ENCODE results near the gene HOXC10.

The HOXC10 gene

DNA sequence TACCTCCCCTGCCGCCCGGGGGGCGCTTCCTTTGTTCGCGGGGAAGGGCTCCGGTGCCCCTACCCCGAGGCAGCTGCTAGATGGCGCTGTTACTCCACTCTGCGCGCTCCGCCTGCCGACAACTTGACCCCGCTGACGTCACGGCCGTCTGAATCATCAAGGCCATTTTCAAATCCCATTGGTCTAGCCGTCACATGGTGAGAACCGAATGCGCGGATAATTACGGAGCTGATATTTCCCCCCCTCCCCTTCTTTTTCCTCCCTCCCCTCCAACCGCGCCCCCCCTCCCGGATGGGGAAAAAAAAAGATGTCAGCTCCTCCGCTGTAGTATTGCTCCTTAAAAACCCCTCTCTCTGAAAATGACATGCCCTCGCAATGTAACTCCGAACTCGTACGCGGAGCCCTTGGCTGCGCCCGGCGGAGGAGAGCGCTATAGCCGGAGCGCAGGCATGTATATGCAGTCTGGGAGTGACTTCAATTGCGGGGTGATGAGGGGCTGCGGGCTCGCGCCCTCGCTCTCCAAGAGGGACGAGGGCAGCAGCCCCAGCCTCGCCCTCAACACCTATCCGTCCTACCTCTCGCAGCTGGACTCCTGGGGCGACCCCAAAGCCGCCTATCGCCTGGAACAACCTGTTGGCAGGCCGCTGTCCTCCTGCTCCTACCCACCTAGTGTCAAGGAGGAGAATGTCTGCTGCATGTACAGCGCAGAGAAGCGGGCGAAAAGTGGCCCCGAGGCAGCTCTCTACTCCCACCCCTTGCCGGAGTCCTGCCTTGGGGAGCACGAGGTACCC is at the start of gene HOXC10:
Gene HOXC10 (plus strand): TSS at position 246 of the 791 bp plus-strand sequence. CDS start 114 bp downstream, at position 360.
- TF ChIP-seq, protein P1, sequence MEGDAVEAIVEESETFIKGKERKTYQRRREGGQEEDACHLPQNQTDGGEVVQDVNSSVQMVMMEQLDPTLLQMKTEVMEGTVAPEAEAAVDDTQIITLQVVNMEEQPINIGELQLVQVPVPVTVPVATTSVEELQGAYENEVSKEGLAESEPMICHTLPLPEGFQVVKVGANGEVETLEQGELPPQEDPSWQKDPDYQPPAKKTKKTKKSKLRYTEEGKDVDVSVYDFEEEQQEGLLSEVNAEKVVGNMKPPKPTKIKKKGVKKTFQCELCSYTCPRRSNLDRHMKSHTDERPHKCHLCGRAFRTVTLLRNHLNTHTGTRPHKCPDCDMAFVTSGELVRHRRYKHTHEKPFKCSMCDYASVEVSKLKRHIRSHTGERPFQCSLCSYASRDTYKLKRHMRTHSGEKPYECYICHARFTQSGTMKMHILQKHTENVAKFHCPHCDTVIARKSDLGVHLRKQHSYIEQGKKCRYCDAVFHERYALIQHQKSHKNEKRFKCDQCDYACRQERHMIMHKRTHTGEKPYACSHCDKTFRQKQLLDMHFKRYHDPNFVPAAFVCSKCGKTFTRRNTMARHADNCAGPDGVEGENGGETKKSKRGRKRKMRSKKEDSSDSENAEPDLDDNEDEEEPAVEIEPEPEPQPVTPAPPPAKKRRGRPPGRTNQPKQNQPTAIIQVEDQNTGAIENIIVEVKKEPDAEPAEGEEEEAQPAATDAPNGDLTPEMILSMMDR (IDR thresholded peaks at IDR 0.05), result peak; percentile 50; the same call in 1 of the 2 replicates

DNA sequence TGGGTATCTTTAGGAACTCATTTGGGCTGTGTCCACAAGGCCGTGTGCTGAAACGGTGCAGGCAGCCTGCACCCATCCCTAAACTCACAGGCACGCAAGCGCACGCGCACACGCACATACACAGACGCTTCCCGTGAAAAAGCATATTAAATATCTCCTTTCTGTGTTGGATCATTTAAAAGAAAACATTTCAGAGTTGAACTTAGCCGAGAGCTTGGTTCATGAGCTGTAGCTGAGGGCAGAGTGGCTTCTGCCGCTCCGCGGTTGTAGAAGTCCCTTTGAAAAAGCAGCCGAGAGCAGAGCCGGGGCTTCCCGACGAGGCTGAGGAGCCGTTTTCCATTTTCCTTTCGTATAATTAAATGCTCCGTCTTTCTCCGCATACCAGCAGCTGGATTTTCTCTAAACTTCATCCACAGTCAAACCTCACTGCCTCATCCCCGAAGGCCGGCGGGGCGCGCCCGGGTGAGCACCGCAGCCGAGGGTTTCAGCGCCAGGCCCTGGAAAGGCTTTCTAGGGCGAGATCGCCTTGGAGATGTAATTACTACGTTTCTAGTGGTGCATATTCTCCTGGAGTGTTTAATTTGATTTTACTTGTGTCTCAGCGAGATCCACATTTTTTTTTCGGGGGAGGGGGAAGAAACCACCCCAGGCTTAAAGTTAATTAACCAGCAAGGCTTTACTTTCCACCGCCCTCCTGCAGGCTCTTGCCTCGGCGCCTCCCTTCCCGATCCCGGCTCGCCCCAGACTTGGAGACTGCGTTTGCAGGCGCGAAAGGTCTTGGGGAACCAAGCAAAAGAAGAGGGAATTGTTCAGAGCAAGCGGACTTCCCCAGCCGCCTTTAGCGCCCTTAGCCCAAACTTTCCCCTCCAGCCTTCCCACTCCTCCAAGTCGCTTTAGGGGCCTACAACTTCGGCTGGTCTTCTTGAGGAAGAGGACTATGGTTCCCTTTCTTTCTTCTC is 49.3 kb upstream of the HOXC10 start:
- TF ChIP-seq, protein P1 (IDR thresholded peaks at IDR 0.05), result no peak

DNA sequence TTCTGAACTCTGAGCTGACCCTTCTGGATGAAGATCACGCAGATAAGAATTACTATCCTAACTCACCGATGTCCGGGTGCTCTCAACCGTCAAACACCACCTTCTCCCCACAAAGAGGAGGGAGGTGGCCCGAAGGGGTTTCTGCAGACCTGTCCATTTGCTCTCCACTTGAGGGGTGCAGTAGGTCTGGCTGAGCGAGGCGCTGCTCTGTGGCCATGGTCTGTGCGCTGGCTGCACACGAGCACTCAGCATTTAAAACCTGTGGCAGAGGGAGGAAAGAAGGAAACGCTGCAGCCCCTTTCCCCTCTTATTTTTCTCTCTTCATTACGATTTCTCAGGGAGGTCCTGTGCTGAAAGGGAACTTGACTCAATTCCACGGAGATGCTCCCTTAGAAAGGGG is 47.8 kb upstream of the HOXC10 start:
- TF ChIP-seq, protein P1 (IDR thresholded peaks at IDR 0.05), result no peak

DNA sequence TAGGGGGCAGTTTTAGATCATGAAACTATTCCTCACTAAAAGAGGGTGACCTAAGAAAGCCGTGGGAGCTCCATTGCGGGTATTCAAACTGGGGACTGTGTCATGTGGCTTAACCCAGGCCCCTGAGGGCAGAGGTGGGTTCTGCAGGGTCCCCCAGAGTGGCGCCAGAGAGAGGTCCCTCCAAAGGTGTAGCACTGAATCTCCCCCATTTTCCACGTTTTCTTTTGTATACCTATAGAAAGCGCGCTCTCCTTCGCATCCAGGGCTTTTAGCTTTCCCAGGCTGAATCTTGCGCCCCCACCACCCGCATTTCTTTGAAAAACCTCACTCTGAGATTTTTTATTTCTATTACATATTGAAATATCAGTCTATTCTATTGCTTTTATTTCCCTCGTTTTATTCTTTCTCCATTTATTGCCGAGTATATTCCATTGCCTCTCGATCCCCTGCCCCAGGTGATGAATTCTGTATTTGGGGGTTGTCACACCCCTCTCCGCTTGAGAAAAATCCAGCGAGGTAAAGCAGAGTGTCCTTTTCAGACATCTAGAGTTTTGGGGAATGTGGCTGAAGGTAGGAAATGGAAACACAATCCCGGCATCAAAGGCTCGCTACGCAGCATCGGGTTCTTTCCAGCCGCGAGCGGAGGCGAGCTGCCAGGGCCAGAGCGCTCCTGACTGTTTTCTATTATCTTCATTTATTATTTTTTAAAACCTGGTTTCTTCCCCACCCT is 47.2 kb upstream of the HOXC10 start:
- TF ChIP-seq, protein P1 (IDR thresholded peaks at IDR 0.05), result no peak

DNA sequence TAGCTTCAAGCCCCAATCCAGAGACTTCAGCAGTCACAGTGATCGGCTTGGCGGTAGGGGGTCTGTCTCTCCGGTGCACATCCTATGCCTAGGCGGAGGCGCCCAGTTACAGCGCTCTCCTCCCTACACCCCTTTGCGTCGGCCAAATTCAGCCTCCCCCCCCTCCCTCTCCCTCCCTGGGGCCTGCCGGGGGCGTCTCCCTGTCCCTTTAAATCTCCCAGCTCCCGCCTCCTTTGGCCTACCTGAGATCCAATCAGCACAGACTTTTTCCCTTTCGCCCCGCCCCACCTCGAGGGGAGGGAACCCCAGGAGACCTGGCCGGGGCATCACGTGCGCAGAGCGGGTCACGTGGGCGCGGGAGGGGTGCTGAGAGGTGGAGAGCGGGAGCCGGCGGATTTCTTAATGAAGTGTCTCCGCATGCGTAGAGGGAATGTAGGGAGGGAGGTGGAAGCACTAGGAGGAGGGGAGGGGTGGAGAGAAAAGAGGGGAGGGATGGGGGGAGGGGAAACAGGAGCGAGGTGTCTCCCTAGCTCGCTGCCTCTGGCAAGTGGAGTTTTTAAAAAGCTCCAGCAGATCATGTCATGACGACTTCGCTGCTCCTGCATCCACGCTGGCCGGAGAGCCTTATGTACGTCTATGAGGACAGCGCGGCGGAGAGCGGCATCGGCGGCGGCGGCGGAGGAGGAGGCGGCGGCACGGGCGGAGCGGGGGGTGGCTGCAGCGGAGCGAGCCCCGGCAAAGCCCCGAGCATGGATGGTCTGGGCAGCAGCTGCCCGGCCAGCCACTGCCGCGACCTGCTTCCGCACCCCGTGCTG is 46.4 kb upstream of the HOXC10 start, which contains the start of gene HOXC13:
Gene HOXC13 (plus strand): TSS at position 506 of the 815 bp plus-strand sequence. CDS start 76 bp downstream, at position 582.
- TF ChIP-seq, protein P1 (IDR thresholded peaks at IDR 0.05), result no peak

DNA sequence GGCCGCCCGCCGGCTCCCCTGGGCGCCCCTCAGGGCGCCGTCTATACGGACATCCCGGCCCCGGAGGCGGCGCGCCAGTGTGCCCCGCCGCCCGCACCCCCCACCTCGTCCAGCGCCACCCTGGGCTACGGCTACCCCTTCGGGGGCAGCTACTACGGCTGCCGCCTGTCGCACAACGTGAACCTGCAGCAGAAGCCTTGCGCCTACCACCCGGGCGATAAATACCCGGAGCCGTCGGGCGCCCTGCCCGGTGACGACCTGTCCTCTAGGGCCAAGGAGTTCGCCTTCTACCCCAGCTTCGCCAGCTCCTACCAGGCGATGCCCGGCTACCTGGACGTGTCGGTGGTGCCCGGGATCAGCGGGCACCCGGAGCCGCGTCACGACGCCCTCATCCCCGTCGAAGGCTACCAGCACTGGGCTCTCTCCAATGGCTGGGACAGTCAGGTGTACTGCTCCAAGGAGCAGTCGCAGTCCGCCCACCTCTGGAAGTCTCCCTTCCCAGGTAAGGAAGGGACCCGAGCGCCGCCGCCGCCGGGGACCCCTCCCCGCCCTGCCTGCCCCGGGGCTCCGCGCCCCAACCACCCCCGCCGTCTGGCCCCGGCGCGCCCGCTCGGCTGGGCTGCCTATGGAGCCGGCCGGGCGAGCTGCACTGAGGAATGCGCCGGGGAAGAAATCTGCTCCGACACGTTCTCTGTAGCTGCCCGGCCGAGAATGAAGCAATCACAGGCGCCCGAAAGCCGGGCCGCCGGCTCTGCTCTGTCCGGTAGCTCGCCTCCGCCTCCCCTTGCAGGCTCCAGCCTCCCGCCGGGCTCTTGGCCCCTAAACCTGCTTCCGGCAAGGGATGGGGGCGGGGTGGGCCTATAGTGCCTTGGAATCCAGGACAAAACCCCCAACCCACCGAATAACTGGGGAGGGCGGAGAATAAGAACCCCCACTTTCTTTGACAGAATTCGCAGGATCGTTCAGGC is 45.5 kb upstream of the HOXC10 start:
- TF ChIP-seq, protein P1 (IDR thresholded peaks at IDR 0.05), result no peak
